ENCODE measurements around the gene PRUNE2.

Gene PRUNE2

GRCh38 chr9:76901801-76902200, 4.1 kb downstream of the PRUNE2 start:
- DNase-seq, result no peak

GRCh38 chr9:76900884-76901440, 5.0 kb downstream of the PRUNE2 start:
- DNase-seq, result no peak

GRCh38 chr9:76898786-76899185, 7.1 kb downstream of the PRUNE2 start:
- no peak for DNase-seq

- no peak for DNase-seq
Observed at GRCh38 chr9:76897804-76898525, 7.9 kb downstream of the PRUNE2 start.

DNA sequence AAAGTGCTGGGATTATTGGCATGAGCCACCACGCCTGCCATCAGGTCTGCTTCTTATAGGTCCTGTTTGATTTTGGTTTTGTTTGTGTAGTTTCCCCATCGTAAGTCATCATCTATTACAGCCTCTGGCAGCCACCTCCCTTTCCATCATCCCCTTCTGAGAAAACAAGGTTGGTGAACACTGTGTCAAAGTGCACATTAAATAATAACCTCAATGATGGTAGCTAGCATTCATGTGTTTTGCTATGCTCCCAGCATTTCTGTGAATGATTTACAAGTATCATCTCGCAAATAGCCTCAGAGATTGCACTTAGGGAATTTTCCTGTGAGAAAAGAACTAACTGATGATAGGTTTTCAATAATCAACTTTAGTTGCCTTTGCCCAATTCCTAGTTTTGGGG, 9.9 kb downstream of the PRUNE2 start:
- DNase-seq, result no peak

GRCh38 chr9:76895186-76895585, 10.7 kb downstream of the PRUNE2 start:
- DNase-seq, result no peak

- no peak for DNase-seq
Observed at GRCh38 chr9:76894198-76894597, 11.7 kb downstream of the PRUNE2 start.

DNA sequence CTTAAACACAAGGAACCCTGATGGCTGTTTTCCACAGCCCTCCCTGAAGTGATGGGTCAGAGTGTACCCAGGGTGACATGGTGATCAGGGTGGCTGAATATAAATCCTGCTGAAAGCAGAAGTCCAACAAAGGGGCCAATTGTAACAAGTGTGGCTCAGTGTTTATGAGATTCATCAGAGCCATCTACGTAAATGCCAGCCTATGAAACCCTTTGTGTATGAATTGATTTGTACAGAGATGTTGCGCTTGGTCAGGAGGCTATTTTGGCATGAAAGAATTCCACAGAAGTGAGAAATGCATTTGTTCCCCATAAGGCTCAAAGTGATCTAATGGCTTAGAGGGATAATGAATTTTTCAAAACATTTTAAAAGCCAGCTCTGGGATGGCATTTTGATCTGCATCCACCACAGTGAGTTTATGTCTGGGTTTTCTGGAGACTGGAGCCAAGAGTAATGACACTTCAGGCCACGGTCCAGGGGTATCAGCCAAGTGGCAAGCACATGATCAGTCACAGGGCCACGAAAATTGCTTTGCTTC, 12.4 kb downstream of the PRUNE2 start:
- no peak for DNase-seq

GRCh38 chr9:76891874-76892273, 14.0 kb downstream of the PRUNE2 start:
- DNase-seq, result no peak

GRCh38 chr9:76891279-76891678, 14.6 kb downstream of the PRUNE2 start:
- no peak for DNase-seq

DNA sequence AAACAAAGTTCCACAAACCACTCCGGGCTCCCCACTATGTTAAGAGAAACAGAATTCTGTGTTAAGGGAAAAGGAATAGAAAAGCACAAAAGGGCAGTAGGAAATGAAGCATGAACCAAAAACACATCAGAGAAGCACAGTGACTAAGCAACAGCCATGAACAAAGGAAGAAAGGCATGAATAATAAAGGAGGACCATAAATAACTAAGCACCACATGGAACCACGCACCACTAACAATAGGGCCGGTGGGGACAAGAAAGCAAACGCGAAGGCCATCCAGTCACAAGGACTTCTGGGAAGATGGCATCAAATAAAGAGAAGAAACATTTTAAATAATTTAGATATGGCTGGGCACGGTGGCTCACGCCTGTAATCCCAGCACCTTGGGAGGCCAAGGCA, 18.0 kb downstream of the PRUNE2 start:
- DNase-seq, result no peak

GRCh38 chr9:76887003-76887821, 18.7 kb downstream of the PRUNE2 start:
- DNase-seq, result peak; percentile 33

GRCh38 chr9:76886318-76886717, 19.6 kb downstream of the PRUNE2 start:
- no peak for DNase-seq

GRCh38 chr9:76884823-76885222, 21.1 kb downstream of the PRUNE2 start:
- DNase-seq, result no peak

DNA sequence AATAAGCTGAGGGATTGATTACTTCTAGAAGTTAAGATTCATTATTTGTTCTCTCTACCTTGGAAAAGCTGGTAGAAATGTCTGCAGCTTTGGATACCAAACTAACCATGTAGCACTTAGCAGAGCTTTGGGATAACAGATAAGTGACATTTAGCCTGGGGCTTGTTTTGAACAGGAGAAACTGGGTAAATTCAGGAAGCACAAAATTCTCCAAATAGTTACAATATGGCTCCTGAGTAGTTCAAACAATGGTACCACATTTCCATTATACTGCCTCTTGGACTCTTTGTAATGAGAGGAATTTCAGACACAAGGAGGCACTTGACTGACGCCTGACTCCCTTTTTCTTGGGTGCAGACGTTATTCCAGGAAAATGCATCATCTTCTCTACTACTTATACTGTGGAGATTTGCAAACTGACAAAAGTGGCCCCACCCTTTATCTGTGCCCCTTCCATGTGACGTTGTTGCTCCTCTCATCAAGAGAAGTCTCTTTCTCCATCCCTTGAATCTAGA, 22.5 kb downstream of the PRUNE2 start:
- no peak for DNase-seq

- no peak for DNase-seq
Observed at GRCh38 chr9:76882686-76883085, 23.2 kb downstream of the PRUNE2 start.

GRCh38 chr9:76880210-76880609, 25.7 kb downstream of the PRUNE2 start:
- DNase-seq, result no peak

DNA sequence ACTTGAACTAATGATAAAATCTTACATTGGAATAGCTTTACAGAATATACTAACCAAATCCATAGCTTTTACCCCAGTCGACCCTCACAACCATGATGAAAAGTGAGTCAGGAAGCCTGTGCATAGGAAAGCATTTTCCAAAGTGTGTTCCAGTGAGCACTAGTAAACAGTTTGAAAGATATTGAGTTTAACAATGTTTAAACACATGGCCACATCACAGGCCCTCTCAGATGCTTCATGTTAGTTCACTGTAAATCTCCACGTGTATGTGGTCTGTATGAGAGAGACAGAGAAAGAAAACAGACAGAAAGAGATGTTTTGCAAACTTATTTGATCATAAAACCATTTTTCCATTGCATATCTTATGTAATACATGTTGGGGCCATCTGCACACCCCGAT, 27.0 kb downstream of the PRUNE2 start:
- DNase-seq, result no peak

- no peak for DNase-seq
Observed at GRCh38 chr9:76877961-76878360, 28.0 kb downstream of the PRUNE2 start.

DNA sequence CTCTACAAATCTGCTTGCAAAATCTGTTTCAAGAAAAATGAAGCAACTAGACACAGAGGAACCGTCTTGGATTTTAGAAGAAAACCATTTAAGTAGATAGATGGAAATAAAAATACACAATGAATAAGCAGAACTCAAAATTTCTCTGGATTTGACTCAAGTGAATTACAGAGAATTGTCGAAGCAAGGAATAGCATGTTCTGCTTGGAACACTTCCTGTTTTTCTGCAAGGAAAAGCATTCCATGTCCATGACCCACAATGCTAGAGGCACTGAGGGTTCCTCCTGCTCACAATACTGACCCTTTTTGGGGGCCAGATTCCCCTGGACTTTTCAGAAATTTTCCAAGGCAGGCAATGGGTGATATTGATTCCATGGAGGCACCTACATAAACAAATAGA, 29.8 kb downstream of the PRUNE2 start:
- DNase-seq, result peak; percentile 35

GRCh38 chr9:76873821-76874220, 32.1 kb downstream of the PRUNE2 start:
- peak; percentile 31 for DNase-seq

DNA sequence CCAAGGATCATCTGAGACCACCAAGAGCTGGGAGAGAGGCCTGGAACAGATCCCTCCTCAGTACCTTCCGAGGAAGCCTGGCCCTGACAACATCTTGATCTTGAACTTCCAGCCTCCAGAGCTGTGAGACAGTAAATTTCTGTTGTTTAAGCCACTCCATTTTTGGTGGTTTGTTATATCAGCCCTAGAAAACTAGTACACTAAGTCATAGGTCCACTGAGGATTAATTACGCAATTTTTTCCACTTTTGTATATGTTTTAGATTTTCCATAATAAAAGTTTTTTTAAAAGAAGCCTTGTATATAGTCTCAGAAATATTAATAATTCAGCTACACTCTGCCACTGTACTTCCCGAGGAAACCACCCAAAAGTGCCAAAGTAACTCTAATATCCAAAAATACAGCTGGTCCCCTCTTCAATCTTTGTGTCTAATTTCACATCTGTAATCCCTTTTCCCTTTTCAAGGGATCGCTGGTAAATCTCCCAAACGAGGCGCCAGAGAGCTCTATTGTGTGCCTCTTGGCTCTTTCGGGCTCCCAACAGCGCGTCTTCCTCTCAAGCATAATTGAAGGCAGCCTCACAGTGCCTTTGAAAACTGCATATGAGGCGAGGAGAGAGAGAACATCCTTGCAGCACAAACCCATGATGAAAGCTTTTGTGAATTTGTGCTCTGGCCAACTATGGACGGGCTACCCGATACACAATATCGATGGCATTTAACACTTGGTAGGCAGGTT, 32.7 kb downstream of the PRUNE2 start:
- peak; percentile 48 for DNase-seq

GRCh38 chr9:76868897-76869296, 37.0 kb downstream of the PRUNE2 start:
- DNase-seq, result peak; percentile 51
